GM23338 (cell line): ENCODE data around the gene RBP3.

Source experiments
- CREB1 ChIP-seq: fragments of 250-450 bp; sonication (Bioruptor Pico); IDR thresholded peaks from 2 replicates; pipeline ENCODE4 v1.5.0; 2020; ENCODE audit warnings: low read depth, mild to moderate bottlenecking, moderate library complexity
- CTCF ChIP-seq, 2 experiments: fragments of 200-600 bp in 1 of 2; sonication (generic) in 1 of 2; conservative IDR thresholded peaks; 2 replicates each; pipeline versions ENCODE4 v1.5.1 to v1.6.1; 2016 to 2017; ENCODE audit warnings: antibody characterized with exemption in 2 of 2, low read depth in 2 of 2, mild to moderate bottlenecking in 2 of 2, moderate library complexity in 1 of 2
- ETS1 ChIP-seq: IDR thresholded peaks from 2 replicates; pipeline ENCODE4 v1.6.1; 2016; ENCODE audit warnings: antibody characterized with exemption
- EZH2 ChIP-seq: fragments of 200-600 bp; sonication (generic); IDR thresholded peaks from one replicate; pipeline ENCODE4 v1.8.0; 2017; ENCODE audit warnings: antibody characterized with exemption, mild to moderate bottlenecking, low read depth; ENCODE audit not compliant: unreplicated experiment
- EZH2phosphoT487 ChIP-seq: fragments of 200-600 bp; sonication (generic); IDR thresholded peaks from one replicate; pipeline ENCODE4 v1.8.1; 2018; ENCODE audit warnings: antibody characterized with exemption; ENCODE audit not compliant: unreplicated experiment
- JUNB ChIP-seq: IDR thresholded peaks from one replicate; pipeline ENCODE4 v1.6.1; 2016; ENCODE audit warnings: antibody characterized with exemption; ENCODE audit not compliant: unreplicated experiment
- NANOG ChIP-seq: IDR thresholded peaks from 2 replicates; pipeline ENCODE4 v1.6.1; 2016; ENCODE audit warnings: antibody characterized with exemption, borderline replicate concordance
- POLR2AphosphoS5 ChIP-seq: IDR thresholded peaks from 2 replicates; pipeline ENCODE4 v1.6.1; 2016; ENCODE audit warnings: antibody characterized with exemption, low read depth
- REST ChIP-seq: IDR thresholded peaks from one replicate; pipeline ENCODE4 v1.6.1; 2018; ENCODE audit warnings: antibody characterized with exemption; ENCODE audit not compliant: unreplicated experiment
- STAT1 ChIP-seq: IDR thresholded peaks from one replicate; pipeline ENCODE4 v1.6.1; 2016; ENCODE audit warnings: antibody characterized with exemption; ENCODE audit not compliant: unreplicated experiment
- ZNF114 ChIP-seq: fragments of 250-450 bp; sonication (Bioruptor Pico); IDR thresholded peaks from 2 replicates; pipeline ENCODE4 v1.5.0; 2020; ENCODE audit warnings: mild to moderate bottlenecking, moderate library complexity
- ZNF331 ChIP-seq: fragments of 250-450 bp; sonication (Bioruptor Pico); IDR thresholded peaks from 2 replicates; pipeline ENCODE4 v1.5.0; 2020; ENCODE audit warnings: low read depth, mild to moderate bottlenecking, moderate library complexity

GRCh38 chr10:47315421-47315820 is 32.7 kb upstream of the RBP3 start:
- no peak for TF ChIP-seq CTCF (conservative IDR thresholded peaks at IDR 0.05; ENCODE audit: low read depth in 2 of 2)
- no peak for TF ChIP-seq CREB1 (CRISPR knock-in tag)
- no peak for TF ChIP-seq STAT1
- no peak for TF ChIP-seq POLR2AphosphoS5
- no peak for TF ChIP-seq EZH2phosphoT487
- TF ChIP-seq EZH2 = no peak
- no peak for TF ChIP-seq REST
- no peak for TF ChIP-seq NANOG
- TF ChIP-seq JUNB = no peak
- no peak for TF ChIP-seq ETS1
- TF ChIP-seq ZNF331 = no peak
- TF ChIP-seq ZNF114 (CRISPR knock-in tag) = no peak
